ENCODE data around the gene C18orf63.
"Not testable (repeated sequence)": the region's sequence is repeated elsewhere in the genome, so short reads cannot be mapped to it uniquely, and the experiment has no call there.

Gene C18orf63

GRCh38 chr18:74315464-74316256 is at the start of gene C18orf63:
C18orf63 (plus strand) TSS chr18:74315839; CDS start chr18:74317866, 2,027 bp downstream.
- DNase-seq: no peak

GRCh38 chr18:74266161-74266560 is 49.5 kb upstream of the C18orf63 start:
- DNase-seq: no peak

GRCh38 chr18:74268175-74268574 is 47.5 kb upstream of the C18orf63 start:
- DNase-seq: no peak

GRCh38 chr18:74268933-74269620 is 46.6 kb upstream of the C18orf63 start:
- DNase-seq: no peak

GRCh38 chr18:74271635-74272034 is 44.0 kb upstream of the C18orf63 start:
- DNase-seq: no peak

GRCh38 chr18:74273394-74273793 is 42.2 kb upstream of the C18orf63 start:
- no peak for DNase-seq

- DNase-seq: no peak
Observed at GRCh38 chr18:74274700-74275099, 40.9 kb upstream of the C18orf63 start.

GRCh38 chr18:74275736-74276135 is 39.9 kb upstream of the C18orf63 start:
- no peak for DNase-seq

- DNase-seq: no peak
Observed at GRCh38 chr18:74276609-74277008, 39.0 kb upstream of the C18orf63 start.

GRCh38 chr18:74277296-74277695 is 38.3 kb upstream of the C18orf63 start:
- DNase-seq: no peak

- no peak for DNase-seq
Observed at GRCh38 chr18:74278058-74278457, 37.6 kb upstream of the C18orf63 start.

- no peak for DNase-seq
Observed at GRCh38 chr18:74278983-74279382, 36.7 kb upstream of the C18orf63 start.

- DNase-seq: no peak
Observed at GRCh38 chr18:74281011-74281979, 34.3 kb upstream of the C18orf63 start.

- DNase-seq: no peak
Observed at GRCh38 chr18:74281980-74282754, 33.5 kb upstream of the C18orf63 start.

GRCh38 chr18:74282755-74283554 is 32.7 kb upstream of the C18orf63 start:
- no peak for DNase-seq

GRCh38 chr18:74283646-74284045 is 32.0 kb upstream of the C18orf63 start:
- no peak for DNase-seq

GRCh38 chr18:74284191-74284979 is 31.3 kb upstream of the C18orf63 start:
- DNase-seq: peak in 6 of 51 donors; percentile 9 to 54 (median 27)

- no peak for DNase-seq
Observed at GRCh38 chr18:74284980-74285355, 30.7 kb upstream of the C18orf63 start.

GRCh38 chr18:74285583-74285982 is 30.1 kb upstream of the C18orf63 start:
- not testable (repeated sequence) for DNase-seq

Data from hypothalamus (tissue), 51 donors.